ENCODE measurements around the gene PRUNE2.

DNA sequence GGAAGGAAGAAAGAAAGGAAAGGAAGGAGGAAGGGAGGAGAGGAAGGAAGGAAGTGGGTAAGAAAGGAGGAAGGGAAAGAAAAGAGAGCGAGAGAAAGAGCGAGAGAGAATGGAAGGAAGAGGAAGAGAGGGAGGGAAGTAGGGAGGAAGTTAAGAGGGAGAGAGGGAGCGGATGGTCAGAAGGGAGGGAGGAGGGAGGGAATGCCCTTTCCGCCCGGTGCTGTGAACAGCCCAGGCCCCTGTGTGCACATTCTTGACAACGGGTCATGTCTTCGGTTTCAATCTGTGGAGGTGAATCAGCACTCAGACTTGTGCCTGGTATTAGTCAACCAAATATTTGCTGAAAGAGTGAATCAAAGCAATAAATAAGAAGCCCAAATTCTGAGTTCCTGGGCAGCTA, 39.2 kb downstream of the PRUNE2 start:
- TF ChIP-seq SUZ12 (IDR thresholded peaks at IDR 0.05; ENCODE audit: low read length), result no peak
- TF ChIP-seq, protein P1, sequence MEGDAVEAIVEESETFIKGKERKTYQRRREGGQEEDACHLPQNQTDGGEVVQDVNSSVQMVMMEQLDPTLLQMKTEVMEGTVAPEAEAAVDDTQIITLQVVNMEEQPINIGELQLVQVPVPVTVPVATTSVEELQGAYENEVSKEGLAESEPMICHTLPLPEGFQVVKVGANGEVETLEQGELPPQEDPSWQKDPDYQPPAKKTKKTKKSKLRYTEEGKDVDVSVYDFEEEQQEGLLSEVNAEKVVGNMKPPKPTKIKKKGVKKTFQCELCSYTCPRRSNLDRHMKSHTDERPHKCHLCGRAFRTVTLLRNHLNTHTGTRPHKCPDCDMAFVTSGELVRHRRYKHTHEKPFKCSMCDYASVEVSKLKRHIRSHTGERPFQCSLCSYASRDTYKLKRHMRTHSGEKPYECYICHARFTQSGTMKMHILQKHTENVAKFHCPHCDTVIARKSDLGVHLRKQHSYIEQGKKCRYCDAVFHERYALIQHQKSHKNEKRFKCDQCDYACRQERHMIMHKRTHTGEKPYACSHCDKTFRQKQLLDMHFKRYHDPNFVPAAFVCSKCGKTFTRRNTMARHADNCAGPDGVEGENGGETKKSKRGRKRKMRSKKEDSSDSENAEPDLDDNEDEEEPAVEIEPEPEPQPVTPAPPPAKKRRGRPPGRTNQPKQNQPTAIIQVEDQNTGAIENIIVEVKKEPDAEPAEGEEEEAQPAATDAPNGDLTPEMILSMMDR (IDR thresholded peaks at IDR 0.05; ENCODE audit: control extremely low read depth in 1 of 3, insufficient read depth in 1 of 3, low read depth in 1 of 3, low read length in 3 of 3), result no peak
- no peak for TF ChIP-seq KDM1A (IDR thresholded peaks at IDR 0.05; ENCODE audit: borderline replicate concordance, low read length)
- TF ChIP-seq ZNF274 (IDR thresholded peaks at IDR 0.05; ENCODE audit: borderline replicate concordance, extremely low read depth, low read length), result no peak
- TF ChIP-seq POLR2A (IDR thresholded peaks at IDR 0.05; ENCODE audit: control extremely low read depth in 1 of 2, low read depth in 2 of 2, low read length in 2 of 2), result no peak
- TF ChIP-seq ATF2 (IDR thresholded peaks at IDR 0.05; ENCODE audit: low read length), result no peak
- TF ChIP-seq POLR2AphosphoS5 (IDR thresholded peaks at IDR 0.05; ENCODE audit: low read depth, low read length), result no peak
- TF ChIP-seq USF2 (IDR thresholded peaks at IDR 0.05; ENCODE audit: low read length), result no peak

Measured in H1 (cell line).